HepG2 (cell line): ENCODE results near the gene ST6GALNAC3.

Experiments
- ASH2L ChIP-seq: fragments of 300-600, 200-600 bp; sonication (generic); IDR thresholded peaks from 2 replicates; pipeline ENCODE4 v1.7.0; 2017; ENCODE audit warnings: low read depth, mild to moderate bottlenecking, moderate library complexity, mixed read lengths, low read length; ENCODE audit not compliant: insufficient read length
- CHCHD3 ChIP-seq: sonication (generic); formaldehyde crosslinking; IDR thresholded peaks from 2 replicates; pipeline ENCODE4 v1.8.0; 2022; ENCODE audit warnings: mild to moderate bottlenecking, missing genetic modification reagents, moderate library complexity
- EZH2 ChIP-seq: conservative IDR thresholded peaks from 2 replicates; pipeline ENCODE4 v1.6.1; 2012; ENCODE audit warnings: mild to moderate bottlenecking, low read depth, low read length, moderate library complexity
- FIP1L1 ChIP-seq: fragments of 200-400 bp; formaldehyde crosslinking; IDR thresholded peaks from 2 replicates; pipeline ENCODE4 v1.6.1; 2018; ENCODE audit warnings: low read depth, mild to moderate bottlenecking, low read length, moderate library complexity, borderline replicate concordance; ENCODE audit not compliant: insufficient read depth
- KAT8 ChIP-seq: IDR thresholded peaks from 2 replicates; pipeline ENCODE4 v1.6.1; 2016; ENCODE audit warnings: missing genetic modification reagents, missing compliant biosample characterization
- MAX ChIP-seq: IDR thresholded peaks from 2 replicates; pipeline ENCODE4 v1.6.1; 2012; ENCODE audit warnings: inconsistent platforms
- MTF1 ChIP-seq: sonication (generic); formaldehyde crosslinking; IDR thresholded peaks from 2 replicates; pipeline ENCODE4 v1.5.0; 2020; ENCODE audit warnings: missing genetic modification reagents
- POLR2A ChIP-seq, 2 experiments: IDR thresholded peaks; 2 replicates each; pipeline ENCODE4 v1.6.1; 2011; ENCODE audit warnings: low read depth in 2 of 2, low read length in 2 of 2, mild to moderate bottlenecking in 1 of 2, moderate library complexity in 1 of 2; ENCODE audit not compliant: insufficient read depth in 1 of 2
- RXRA ChIP-seq: sonication (generic); formaldehyde crosslinking; IDR thresholded peaks from 2 replicates; pipeline ENCODE4 v1.5.1; 2020; ENCODE audit warnings: missing genetic modification reagents
- ZBTB33 ChIP-seq: sonication (generic); formaldehyde crosslinking; IDR thresholded peaks from 2 replicates; pipeline ENCODE4 v1.4.0; 2020; ENCODE audit warnings: missing genetic modification reagents
- ZKSCAN5 ChIP-seq: sonication (generic); formaldehyde crosslinking; IDR thresholded peaks from 2 replicates; pipeline ENCODE4 v1.5.1; 2020; ENCODE audit warnings: mild to moderate bottlenecking, missing genetic modification reagents
- ZNF777 ChIP-seq: sonication (generic); formaldehyde crosslinking; IDR thresholded peaks from 2 replicates; pipeline ENCODE4 v1.4.0; 2020; ENCODE audit warnings: missing genetic modification reagents

DNA sequence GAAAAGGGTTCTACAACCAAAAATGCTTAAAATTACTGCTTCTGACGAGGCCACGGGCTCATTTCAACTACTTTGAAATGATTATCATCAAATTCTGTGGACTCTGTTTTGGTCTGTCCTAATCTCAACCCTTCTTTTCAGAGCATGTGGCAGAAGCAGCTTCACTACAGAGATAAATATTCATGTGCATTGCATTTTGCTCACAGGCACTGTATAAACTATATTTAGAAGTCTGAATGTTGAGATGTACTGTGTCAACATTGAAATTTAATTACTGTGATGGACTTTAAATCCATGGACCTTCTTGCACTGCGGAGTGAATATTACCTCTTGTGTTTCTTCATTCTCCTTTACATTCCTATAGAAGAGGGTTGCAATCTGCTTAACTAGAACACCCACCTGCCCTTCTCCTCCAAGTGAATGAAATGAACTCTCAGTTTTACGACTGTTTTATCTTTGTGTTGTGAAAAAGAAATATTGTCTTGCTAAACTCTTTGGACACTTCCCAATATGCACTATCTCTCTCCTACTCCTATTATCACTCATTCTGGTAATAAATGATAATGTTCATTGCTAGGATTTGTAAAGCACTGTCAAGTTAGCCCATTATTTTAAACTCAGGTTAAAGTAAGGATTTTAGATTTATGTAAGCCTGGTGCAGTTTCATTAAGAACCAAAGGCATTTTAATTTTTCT, 511.6 kb downstream of the ST6GALNAC3 start:
- TF ChIP-seq POLR2A (IDR thresholded peaks at IDR 0.05; ENCODE audit: insufficient read depth in 1 of 2, low read depth in 2 of 2, low read length in 2 of 2) (no peak), ZNF777 (no peak), MTF1 (CRISPR knock-in tag) (no peak), ZKSCAN5 (CRISPR knock-in tag) (no peak), CHCHD3 (CRISPR knock-in tag) (no peak), KAT8 (no peak), FIP1L1 (no peak), ZBTB33 (CRISPR knock-in tag) (no peak), MAX (no peak), RXRA (CRISPR knock-in tag) (no peak), EZH2 (no peak), ASH2L (no peak)
